Endothelial cell of umbilical vein (primary cell): Measurements from ENCODE around the gene REXO2.

Experiments used
- EZH2 ChIP-seq: IDR thresholded peaks from 2 replicates; pipeline ENCODE4 v1.6.1; 2012; ENCODE audit warnings: borderline replicate concordance, low read depth, mild to moderate bottlenecking, moderate library complexity, low read length, inconsistent platforms; ENCODE audit not compliant: severe bottlenecking
- FOS ChIP-seq: IDR thresholded peaks from 2 replicates; pipeline ENCODE4 v1.6.1; 2011; ENCODE audit warnings: mild to moderate bottlenecking, low read length, moderate library complexity, borderline replicate concordance; ENCODE audit not compliant: insufficient read depth
- JUN ChIP-seq: IDR thresholded peaks from 2 replicates; pipeline ENCODE4 v1.6.1; 2011; ENCODE audit warnings: borderline replicate concordance, low read depth; ENCODE audit not compliant: insufficient read length, insufficient read depth
- MAX ChIP-seq: IDR thresholded peaks from 2 replicates; pipeline ENCODE4 v1.6.1; 2011; ENCODE audit not compliant: insufficient read depth, insufficient read length
- MYC ChIP-seq: IDR thresholded peaks from one replicate; pipeline ENCODE4 v1.6.1; 2011; ENCODE audit warnings: mild to moderate bottlenecking, low read depth, low read length
- POLR2A ChIP-seq: IDR thresholded peaks from 2 replicates; pipeline ENCODE4 v1.6.1; 2012; ENCODE audit warnings: low read depth, mild to moderate bottlenecking, control low read depth, low read length
- POLR2AphosphoS5 ChIP-seq: IDR thresholded peaks from 2 replicates; pipeline ENCODE4 v1.6.1; 2012; ENCODE audit warnings: low read depth, mild to moderate bottlenecking, control low read depth, low read length, moderate library complexity; ENCODE audit not compliant: insufficient read depth
- TF ChIP-seq, protein P1 (sequence below), 2 donors: IDR thresholded peaks; 1 replicate in 1 of 2; 2 replicates in 1 of 2; pipeline ENCODE4 v1.5.1; 2011; ENCODE audit warnings: low read length in 2 of 2, mild to moderate bottlenecking in 2 of 2, moderate library complexity in 2 of 2, control low read depth in 1 of 2, inconsistent platforms in 1 of 2, low read depth in 1 of 2; ENCODE audit not compliant: insufficient read depth in 1 of 2; ENCODE audit errors: extremely low read depth in 1 of 2

GRCh38 chr11:114412946-114413345 is 26.3 kb upstream of the REXO2 start:
- TF ChIP-seq EZH2 (no peak), POLR2A (no peak), POLR2AphosphoS5 (no peak), MAX (no peak), MYC (no peak), JUN (no peak), FOS (no peak)
- TF ChIP-seq, protein P1, sequence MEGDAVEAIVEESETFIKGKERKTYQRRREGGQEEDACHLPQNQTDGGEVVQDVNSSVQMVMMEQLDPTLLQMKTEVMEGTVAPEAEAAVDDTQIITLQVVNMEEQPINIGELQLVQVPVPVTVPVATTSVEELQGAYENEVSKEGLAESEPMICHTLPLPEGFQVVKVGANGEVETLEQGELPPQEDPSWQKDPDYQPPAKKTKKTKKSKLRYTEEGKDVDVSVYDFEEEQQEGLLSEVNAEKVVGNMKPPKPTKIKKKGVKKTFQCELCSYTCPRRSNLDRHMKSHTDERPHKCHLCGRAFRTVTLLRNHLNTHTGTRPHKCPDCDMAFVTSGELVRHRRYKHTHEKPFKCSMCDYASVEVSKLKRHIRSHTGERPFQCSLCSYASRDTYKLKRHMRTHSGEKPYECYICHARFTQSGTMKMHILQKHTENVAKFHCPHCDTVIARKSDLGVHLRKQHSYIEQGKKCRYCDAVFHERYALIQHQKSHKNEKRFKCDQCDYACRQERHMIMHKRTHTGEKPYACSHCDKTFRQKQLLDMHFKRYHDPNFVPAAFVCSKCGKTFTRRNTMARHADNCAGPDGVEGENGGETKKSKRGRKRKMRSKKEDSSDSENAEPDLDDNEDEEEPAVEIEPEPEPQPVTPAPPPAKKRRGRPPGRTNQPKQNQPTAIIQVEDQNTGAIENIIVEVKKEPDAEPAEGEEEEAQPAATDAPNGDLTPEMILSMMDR (IDR thresholded peaks at IDR 0.05; ENCODE audit: extremely low read depth in 1 of 2, insufficient read depth in 1 of 2, low read depth in 1 of 2, low read length in 2 of 2) = no peak
